ENCODE data around the gene SGTB. TPM values are rescaled to one million over a fixed set of nuclear protein-coding genes. Genes with fewer than 3 reads are reported as not detected.

SGTB gene
- total RNA-seq, 3 donors from 2014 or later, result 1.9 to 8.8 (median 5.8) TPM

GRCh38 chr5:65647941-65648340, 74.0 kb downstream of the SGTB start:
- TF ChIP-seq CTCF (IDR thresholded peaks at IDR 0.05), result no peak
- no peak for DNase-seq
- intact Hi-C loops (cut with DNase I, micrococcal nuclease), result no loop called here
- H3K4me3 ChIP-seq, result no peak overlapping the region
- no peaks in the 10 kb centered on the region for H3K36me3 ChIP-seq (ENCODE audit: low read depth)
- no peaks in the 10 kb centered on the region for H3K4me1 ChIP-seq (ENCODE audit: low read depth)
- ATAC-seq, result no peak
- H3K9me3 ChIP-seq, result no peaks in the 10 kb centered on the region

- TF ChIP-seq CTCF (IDR thresholded peaks at IDR 0.05), result no peak
- Histone ChIP-seq H3K36me3 (ENCODE audit: low read depth) (no peaks in the 10 kb centered on the region), H3K4me3 (no peak overlapping the region), H3K4me1 (ENCODE audit: low read depth) (no peaks in the 10 kb centered on the region), H3K9me3 (no peaks in the 10 kb centered on the region)
- intact Hi-C loops (cut with DNase I, micrococcal nuclease), result no loop called here
- ATAC-seq (no peak), DNase-seq (no peak)
Observed at GRCh38 chr5:65646938-65647337, 75.0 kb downstream of the SGTB start.

- Histone ChIP-seq H3K36me3 (ENCODE audit: low read depth) (no peaks in the 10 kb centered on the region), H3K4me1 (ENCODE audit: low read depth) (no peaks in the 10 kb centered on the region), H3K4me3 (no peak overlapping the region), H3K9me3 (no peaks in the 10 kb centered on the region)
- intact Hi-C loops (cut with DNase I, micrococcal nuclease), result no loop called here
- DNase-seq, result no peak
- no peak for TF ChIP-seq CTCF (IDR thresholded peaks at IDR 0.05)
- ATAC-seq, result no peak
Observed at GRCh38 chr5:65640240-65640639, 81.7 kb downstream of the SGTB start.

- intact Hi-C loops (cut with DNase I, micrococcal nuclease), result no loop called here
- Histone ChIP-seq H3K4me3 (no peak overlapping the region), H3K4me1 (ENCODE audit: low read depth) (no peaks in the 10 kb centered on the region), H3K36me3 (ENCODE audit: low read depth) (no peaks in the 10 kb centered on the region), H3K9me3 (no peaks in the 10 kb centered on the region)
- TF ChIP-seq CTCF (IDR thresholded peaks at IDR 0.05), result no peak
- ATAC-seq, result no peak
- no peak for DNase-seq
Observed at GRCh38 chr5:65630981-65631380, 90.9 kb downstream of the SGTB start.

- DNase-seq, result no peak
- no peak for TF ChIP-seq CTCF (IDR thresholded peaks at IDR 0.05)
- intact Hi-C loops (cut with DNase I, micrococcal nuclease), result no loop called here
- H3K36me3 ChIP-seq (ENCODE audit: low read depth), result no peaks in the 10 kb centered on the region
- peaks cover 13% of the 10 kb centered on the region for H3K4me1 ChIP-seq (ENCODE audit: low read depth)
- ATAC-seq, result no peak
- no peak overlapping the region for H3K4me3 ChIP-seq
- no peaks in the 10 kb centered on the region for H3K9me3 ChIP-seq
Observed at GRCh38 chr5:65625743-65626142, 96.2 kb downstream of the SGTB start.

Data from mucosa of descending colon (tissue), 3 donors.